Mesothelial cell of epicardium (in vitro differentiated cells): ENCODE measurements around the gene D2HGDH. TPM values are rescaled to one million over a fixed set of nuclear protein-coding genes. Genes with fewer than 3 reads are reported as not detected.
"Not testable (repeated sequence)": the region's sequence is repeated elsewhere in the genome, so short reads cannot be mapped to it uniquely, and the experiment has no call there.

Source experiments
- DNase-seq, 2 experiments: peaks; one replicate each; pipeline ENCODE4 v3.0.0; 2021; ENCODE audit warnings: low spot score in 2 of 2; ENCODE audit not compliant: unreplicated experiment in 2 of 2
- H3K27ac Mint-ChIP-seq: 2 replicates; pipeline ENCODE4 v1.8.0; 2021; ENCODE audit warnings: mixed read lengths
- H3K27me3 Mint-ChIP-seq: 2 replicates; pipeline ENCODE4 v1.8.0; 2021; ENCODE audit warnings: low read depth, mixed read lengths
- H3K36me3 Mint-ChIP-seq: 2 replicates; pipeline ENCODE4 v1.8.0; 2021; ENCODE audit warnings: mixed read lengths
- H3K4me1 Mint-ChIP-seq: 2 replicates; pipeline ENCODE4 v1.8.0; 2021; ENCODE audit warnings: mixed read lengths
- H3K4me3 Mint-ChIP-seq: 2 replicates; pipeline ENCODE4 v1.8.0; 2021; ENCODE audit warnings: mild to moderate bottlenecking, moderate library complexity, mixed read lengths
- H3K9me3 Mint-ChIP-seq: 2 replicates; pipeline ENCODE4 v1.8.0; 2021; ENCODE audit warnings: mixed read lengths
- CTCF ChIP-seq: fragments of 200-600 bp; sonication (generic); IDR thresholded peaks from one replicate; pipeline ENCODE4 v1.5.0; 2021; ENCODE audit warnings: antibody characterized with exemption; ENCODE audit not compliant: unreplicated experiment
- total RNA-seq: library from RNA; stranded (reverse); gene quantifications from 3 replicates; pipeline ENCODE4 v1.2.1, GENCODE V29; 2021

D2HGDH gene
- total RNA-seq, 1 donor from 2014 or later: 60.3 TPM

- DNase-seq: no peak
- H3K4me1 Mint-ChIP-seq: peaks cover 7% of the 10 kb centered on the region
These were observed 5.2 kb downstream of the D2HGDH start for GRCh38 chr2:241739651-241740050.

GRCh38 chr2:241741016-241741415 lies 6.6 kb downstream of the D2HGDH start:
- Mint-ChIP-seq H3K36me3 (peaks cover 21% of the 10 kb centered on the region), H3K27me3 (no peaks in the 10 kb centered on the region), H3K9me3 (peaks cover 7% of the 10 kb centered on the region), H3K27ac (no peak overlapping the region), H3K4me3 (no peak overlapping the region), H3K4me1 (peaks cover 3% of the 10 kb centered on the region)
- DNase-seq: no peak
- TF ChIP-seq CTCF: no peak

More at GRCh38 chr2:241739651-241740050, 5.2 kb downstream of the D2HGDH start:
- peaks cover 7% of the 10 kb centered on the region for H3K36me3 Mint-ChIP-seq
- H3K4me3 Mint-ChIP-seq: no peak overlapping the region
- no peak overlapping the region for H3K27ac Mint-ChIP-seq
- H3K9me3 Mint-ChIP-seq: no peaks in the 10 kb centered on the region
- no peaks in the 10 kb centered on the region for H3K27me3 Mint-ChIP-seq
- no peak for TF ChIP-seq CTCF

- Mint-ChIP-seq H3K9me3 (peaks cover 12% of the 10 kb centered on the region), H3K4me1 (no peaks in the 10 kb centered on the region), H3K4me3 (no peak overlapping the region), H3K27me3 (no peaks in the 10 kb centered on the region), H3K36me3 (peaks cover 31% of the 10 kb centered on the region), H3K27ac (no peak overlapping the region)
- no peak for TF ChIP-seq CTCF
- DNase-seq: no peak
These were observed 8.0 kb downstream of the D2HGDH start for GRCh38 chr2:241742320-241742939.

- not testable (repeated sequence) for H3K27ac Mint-ChIP-seq, H3K4me3 Mint-ChIP-seq, H3K27me3 Mint-ChIP-seq, DNase-seq, H3K4me1 Mint-ChIP-seq
- peaks cover 12% of the 10 kb centered on the region for H3K9me3 Mint-ChIP-seq
- H3K36me3 Mint-ChIP-seq: peaks cover 31% of the 10 kb centered on the region
These were observed 8.6 kb downstream of the D2HGDH start for GRCh38 chr2:241743008-241743407.

- DNase-seq: no peak
- H3K36me3 Mint-ChIP-seq: peaks cover 31% of the 10 kb centered on the region
- TF ChIP-seq CTCF: no peak
- H3K27me3 Mint-ChIP-seq: no peaks in the 10 kb centered on the region
- H3K27ac Mint-ChIP-seq: no peak overlapping the region
- H3K4me1 Mint-ChIP-seq: no peaks in the 10 kb centered on the region
- no peak overlapping the region for H3K4me3 Mint-ChIP-seq
- H3K9me3 Mint-ChIP-seq: peaks cover 12% of the 10 kb centered on the region
These were observed 9.2 kb downstream of the D2HGDH start for GRCh38 chr2:241743620-241744019.

GRCh38 chr2:241744028-241744754 lies 9.8 kb downstream of the D2HGDH start:
- H3K4me1 Mint-ChIP-seq: no peaks in the 10 kb centered on the region
- no peak for TF ChIP-seq CTCF
- no peak overlapping the region for H3K4me3 Mint-ChIP-seq
- H3K9me3 Mint-ChIP-seq: peaks cover 12% of the 10 kb centered on the region
- peaks cover 37% of the 10 kb centered on the region for H3K36me3 Mint-ChIP-seq
- no peak for DNase-seq
- no peak overlapping the region for H3K27ac Mint-ChIP-seq
- H3K27me3 Mint-ChIP-seq: no peaks in the 10 kb centered on the region
